Esophagus muscularis mucosa (tissue), 3 donors: ENCODE measurements around the gene STRAP.
"Not testable (repeated sequence)": the region's sequence is repeated elsewhere in the genome, so short reads cannot be mapped to it uniquely, and the experiment has no call there.

Experiments used
- POLR2AphosphoS5 ChIP-seq, 2 donors: sonication (generic); formaldehyde crosslinking; IDR thresholded peaks; one replicate each; pipeline ENCODE4 v1.6.1; 2017; ENCODE audit warnings: antibody characterized with exemption in 2 of 2
- TF ChIP-seq, protein P1 (sequence below), 3 experiments: fragments of 200-600 bp in 2 of 3; fragments of 450-650 bp in 1 of 3; sonication (generic) in 2 of 3; IDR thresholded peaks; one replicate each; pipeline ENCODE4 v1.5.1; 2017 to 2019; ENCODE audit warnings: antibody characterized with exemption in 3 of 3, mild to moderate bottlenecking in 2 of 3, moderate library complexity in 1 of 3

DNA sequence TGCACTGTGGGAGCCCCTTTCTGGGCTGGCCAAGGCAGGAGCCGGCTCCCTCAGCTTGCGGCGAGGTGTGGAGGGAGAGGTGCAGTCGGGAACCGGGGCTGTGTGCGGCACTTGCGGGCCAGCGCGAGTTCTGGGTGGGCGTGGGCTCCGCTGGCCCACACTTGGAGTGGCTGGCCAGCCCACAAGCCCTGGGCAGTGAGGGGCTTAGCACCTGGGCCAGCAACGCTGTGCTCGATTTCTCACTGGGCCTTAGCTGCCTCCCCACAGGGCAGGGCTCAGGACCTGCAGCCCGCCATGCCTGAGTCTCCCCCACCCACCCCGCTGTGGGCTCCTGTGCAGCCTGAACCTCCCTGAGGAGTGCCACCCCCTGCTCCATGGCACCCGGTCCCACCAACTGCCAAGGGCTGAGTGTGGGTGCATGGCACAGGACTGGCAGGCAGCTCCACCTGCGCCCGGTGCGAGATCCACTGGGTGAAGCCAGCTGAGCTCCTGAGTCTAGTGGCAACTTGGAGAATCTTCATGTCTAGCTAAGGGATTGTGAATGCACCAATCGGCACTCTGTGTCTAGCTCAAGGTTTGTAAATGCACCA, 7.5 kb upstream of the STRAP start:
- TF ChIP-seq, protein P1, sequence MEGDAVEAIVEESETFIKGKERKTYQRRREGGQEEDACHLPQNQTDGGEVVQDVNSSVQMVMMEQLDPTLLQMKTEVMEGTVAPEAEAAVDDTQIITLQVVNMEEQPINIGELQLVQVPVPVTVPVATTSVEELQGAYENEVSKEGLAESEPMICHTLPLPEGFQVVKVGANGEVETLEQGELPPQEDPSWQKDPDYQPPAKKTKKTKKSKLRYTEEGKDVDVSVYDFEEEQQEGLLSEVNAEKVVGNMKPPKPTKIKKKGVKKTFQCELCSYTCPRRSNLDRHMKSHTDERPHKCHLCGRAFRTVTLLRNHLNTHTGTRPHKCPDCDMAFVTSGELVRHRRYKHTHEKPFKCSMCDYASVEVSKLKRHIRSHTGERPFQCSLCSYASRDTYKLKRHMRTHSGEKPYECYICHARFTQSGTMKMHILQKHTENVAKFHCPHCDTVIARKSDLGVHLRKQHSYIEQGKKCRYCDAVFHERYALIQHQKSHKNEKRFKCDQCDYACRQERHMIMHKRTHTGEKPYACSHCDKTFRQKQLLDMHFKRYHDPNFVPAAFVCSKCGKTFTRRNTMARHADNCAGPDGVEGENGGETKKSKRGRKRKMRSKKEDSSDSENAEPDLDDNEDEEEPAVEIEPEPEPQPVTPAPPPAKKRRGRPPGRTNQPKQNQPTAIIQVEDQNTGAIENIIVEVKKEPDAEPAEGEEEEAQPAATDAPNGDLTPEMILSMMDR (IDR thresholded peaks at IDR 0.05): not testable (repeated sequence)
- TF ChIP-seq POLR2AphosphoS5 (IDR thresholded peaks at IDR 0.05): not testable (repeated sequence)
